BJ (cell line): ENCODE measurements around the gene C19orf33. TPM values are rescaled to one million over a fixed set of nuclear protein-coding genes. Genes with fewer than 3 reads are reported as not detected.

Experiments used
- CTCF ChIA-PET: fragments of 350-600 bp; formaldehyde crosslinking; extraction: SDS; loops from one replicate; lab custom pipeline; 2021; ENCODE audit warnings: antibody characterized with exemption, inconsistent platforms; lab: Yijun Ruan, JAX
- POLR2A ChIA-PET: fragments of 300-600 bp; sonication (Branson Sonifier 250); formaldehyde crosslinking; extraction: SDS; loops from one replicate; lab custom pipeline; 2021; ENCODE audit warnings: antibody characterized with exemption; lab: Charles Lee
- DNase-seq: peaks from one replicate; pipeline ENCODE4 v3.0.0-alpha.2; 2011; ENCODE audit warnings: low read depth
- H3K27me3 ChIP-seq: 2 replicates; pipeline ENCODE4 v1.6.0; 2011; ENCODE audit warnings: low read length; ENCODE audit not compliant: control insufficient read depth, insufficient read depth
- H3K36me3 ChIP-seq: 2 replicates; pipeline ENCODE4 v1.5.1; 2011; ENCODE audit warnings: low read length; ENCODE audit not compliant: control insufficient read depth, insufficient read depth
- H3K4me3 ChIP-seq: 2 replicates; pipeline ENCODE4 v1.5.1; 2011; ENCODE audit warnings: low read depth, mild to moderate bottlenecking, control low read depth, low read length
- polyA plus RNA-seq: library from polyadenylated mRNA; depleted of rRNA; stranded (reverse); fragments of >200 nt; gene quantifications from 2 replicates; pipeline ENCODE4 v1.2.3, GENCODE V29; 2011
- TF ChIP-seq, protein P1 (sequence below): IDR thresholded peaks from 2 replicates; pipeline ENCODE4 v1.5.1; 2011; ENCODE audit warnings: low read depth, mild to moderate bottlenecking, control low read depth, inconsistent platforms, low read length, moderate library complexity; ENCODE audit not compliant: insufficient read depth

The C19orf33 gene
- polyA plus RNA-seq, 1 experiment = 0.88 TPM

GRCh38 chr19:38309615-38310278, 5.7 kb downstream of the C19orf33 start:
- ChIA-PET POLR2A (no interaction called here), CTCF (interaction anchor here (1.0 to 1.4 kb wide), 2 partner anchors 66 to 93 kb away, joined by 3 to 4 read pairs; partner anchors contain the start of gene FAM98C)
- Histone ChIP-seq H3K4me3 (no peak overlapping the region), H3K27me3 (no peaks in the 10 kb centered on the region), H3K36me3 (peaks cover 8% of the 10 kb centered on the region)
- TF ChIP-seq, protein P1, sequence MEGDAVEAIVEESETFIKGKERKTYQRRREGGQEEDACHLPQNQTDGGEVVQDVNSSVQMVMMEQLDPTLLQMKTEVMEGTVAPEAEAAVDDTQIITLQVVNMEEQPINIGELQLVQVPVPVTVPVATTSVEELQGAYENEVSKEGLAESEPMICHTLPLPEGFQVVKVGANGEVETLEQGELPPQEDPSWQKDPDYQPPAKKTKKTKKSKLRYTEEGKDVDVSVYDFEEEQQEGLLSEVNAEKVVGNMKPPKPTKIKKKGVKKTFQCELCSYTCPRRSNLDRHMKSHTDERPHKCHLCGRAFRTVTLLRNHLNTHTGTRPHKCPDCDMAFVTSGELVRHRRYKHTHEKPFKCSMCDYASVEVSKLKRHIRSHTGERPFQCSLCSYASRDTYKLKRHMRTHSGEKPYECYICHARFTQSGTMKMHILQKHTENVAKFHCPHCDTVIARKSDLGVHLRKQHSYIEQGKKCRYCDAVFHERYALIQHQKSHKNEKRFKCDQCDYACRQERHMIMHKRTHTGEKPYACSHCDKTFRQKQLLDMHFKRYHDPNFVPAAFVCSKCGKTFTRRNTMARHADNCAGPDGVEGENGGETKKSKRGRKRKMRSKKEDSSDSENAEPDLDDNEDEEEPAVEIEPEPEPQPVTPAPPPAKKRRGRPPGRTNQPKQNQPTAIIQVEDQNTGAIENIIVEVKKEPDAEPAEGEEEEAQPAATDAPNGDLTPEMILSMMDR = no peak
- no peak for DNase-seq

- no peak for DNase-seq
- no peak overlapping the region for H3K4me3 ChIP-seq
- TF ChIP-seq, protein P1 = no peak
- H3K36me3 ChIP-seq = peaks cover 8% of the 10 kb centered on the region
- POLR2A ChIA-PET = no interaction called here
- CTCF ChIA-PET = interaction anchor here (1.4 kb wide), 1 partner anchor 93 kb away, joined by 4 read pairs; the partner anchor contains the start of gene FAM98C
- H3K27me3 ChIP-seq = no peaks in the 10 kb centered on the region
Observed at GRCh38 chr19:38310279-38310670, 6.2 kb downstream of the C19orf33 start.

DNA sequence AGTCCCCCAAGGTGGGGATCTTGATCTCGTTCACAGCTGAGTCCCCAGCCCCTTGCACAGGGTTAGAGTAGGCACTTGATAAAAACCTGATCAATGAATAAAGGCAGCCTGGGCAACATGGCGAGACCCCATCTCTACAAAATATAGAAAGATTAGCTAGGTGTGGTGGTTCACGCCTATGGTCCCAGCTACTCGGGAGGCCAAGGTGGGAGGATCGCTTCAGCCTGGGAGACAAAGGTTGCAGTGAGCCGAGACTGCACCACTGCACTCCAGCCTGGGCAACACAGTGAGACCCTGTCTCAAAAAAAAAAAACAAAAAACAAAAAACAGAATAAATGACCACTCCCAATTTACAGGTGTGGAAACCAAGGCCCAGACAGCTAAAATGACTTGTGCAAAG, 6.9 kb downstream of the C19orf33 start:
- Histone ChIP-seq H3K27me3 (no peaks in the 10 kb centered on the region), H3K36me3 (peaks cover 8% of the 10 kb centered on the region), H3K4me3 (no peak overlapping the region)
- POLR2A ChIA-PET = no interaction called here
- CTCF ChIA-PET = interaction anchor here (1.4 kb wide), 1 partner anchor 92 kb away, joined by 4 read pairs; the partner anchor contains the start of gene FAM98C
- DNase-seq = no peak
- TF ChIP-seq, protein P1 = no peak

DNA sequence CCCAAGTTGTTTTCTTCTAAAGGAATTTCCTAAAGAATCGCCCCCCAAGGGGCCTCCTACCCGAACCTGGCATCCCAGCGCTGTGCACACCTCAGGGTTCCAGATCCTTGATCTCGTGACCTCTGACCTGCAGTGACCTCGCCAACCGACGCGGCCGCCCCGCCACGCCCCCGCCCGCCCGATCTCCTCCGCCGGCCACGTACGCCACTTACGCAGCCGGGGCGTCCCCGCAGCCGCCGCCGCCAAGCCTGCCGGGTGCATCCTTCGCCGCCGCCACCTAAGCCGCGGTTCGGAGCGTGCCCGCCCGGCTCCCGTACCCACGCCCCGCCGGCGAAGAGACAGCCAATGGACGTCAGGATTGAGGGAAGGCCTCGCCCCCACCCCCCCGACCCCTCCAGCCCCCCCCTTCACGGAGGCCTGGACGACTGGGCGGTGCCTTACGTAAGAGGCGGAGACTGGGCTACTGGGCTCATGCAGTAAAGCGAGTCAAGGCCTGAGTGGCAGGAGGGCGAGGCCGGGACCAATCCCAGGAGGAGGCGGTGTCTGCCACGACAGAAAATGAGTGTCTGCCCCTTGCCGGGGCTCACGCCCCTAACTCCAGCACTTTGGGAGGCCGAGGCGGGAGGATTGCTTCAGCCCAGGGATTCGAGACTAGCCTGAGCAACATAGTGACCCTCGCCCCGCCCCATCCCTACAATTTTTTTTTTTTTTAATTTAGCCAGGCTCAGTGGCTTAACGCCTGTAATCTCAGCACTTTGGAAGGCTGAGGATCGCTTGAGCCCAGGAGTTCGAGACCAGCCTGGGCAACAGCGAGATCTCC, 11.8 kb downstream of the C19orf33 start, which contains the start of gene YIF1B:
TSS of gene YIF1B (minus strand) at position 291 of the 820 bp plus-strand sequence. CDS start at position 261, 30 bp downstream.
- no peaks in the 10 kb centered on the region for H3K27me3 ChIP-seq
- CTCF ChIA-PET = no interaction called here
- H3K4me3 ChIP-seq = peak within 1 kb of the TSS; percentile 63
- POLR2A ChIA-PET = no interaction called here
- no peaks in the 10 kb centered on the region for H3K36me3 ChIP-seq
- TF ChIP-seq, protein P1 = peak; percentile 19; the same call in 1 of the 2 replicates
- DNase-seq = peak; percentile 71
